Subcutaneous adipose tissue (tissue), 4 donors: Measurements from ENCODE around the gene DPYD. TPM values are rescaled to one million over a fixed set of nuclear protein-coding genes. Genes with fewer than 3 reads are reported as not detected.

Experiments used
- total RNA-seq, 4 donors: library from RNA; depleted of rRNA; stranded (reverse); fragments of >200 nt; gene quantifications; one replicate each; pipeline ENCODE4 v1.1.0, GENCODE V29; 2016
- TF ChIP-seq, protein P1 (sequence below): fragments of 450-650 bp; IDR thresholded peaks from one replicate; pipeline ENCODE4 v1.5.1; 2016; ENCODE audit warnings: low read depth, mild to moderate bottlenecking, control low read depth, antibody characterized with exemption, moderate library complexity

Gene DPYD
- total RNA-seq, 4 donors from 2014 or later: 47.1 to 100 (median 68.0) TPM

DNA sequence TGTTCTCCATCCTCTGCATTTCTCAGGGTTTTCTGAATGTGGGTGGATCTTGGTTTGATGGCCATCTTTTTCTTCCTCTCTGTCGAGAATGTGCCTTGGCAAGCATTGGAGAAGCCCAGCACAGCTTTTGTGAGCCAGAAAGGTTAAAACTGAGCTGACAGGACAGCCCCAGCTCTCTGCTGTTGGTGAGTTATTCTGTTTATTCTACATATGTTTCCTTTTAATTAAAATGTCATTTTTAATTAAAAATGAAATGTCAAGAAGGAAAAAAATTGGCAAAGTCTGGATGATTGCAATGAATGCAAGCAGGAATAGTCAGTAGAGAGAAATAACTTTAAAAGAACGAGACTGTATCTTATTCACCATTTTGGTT is 873.4 kb downstream of the DPYD start:
- TF ChIP-seq, protein P1, sequence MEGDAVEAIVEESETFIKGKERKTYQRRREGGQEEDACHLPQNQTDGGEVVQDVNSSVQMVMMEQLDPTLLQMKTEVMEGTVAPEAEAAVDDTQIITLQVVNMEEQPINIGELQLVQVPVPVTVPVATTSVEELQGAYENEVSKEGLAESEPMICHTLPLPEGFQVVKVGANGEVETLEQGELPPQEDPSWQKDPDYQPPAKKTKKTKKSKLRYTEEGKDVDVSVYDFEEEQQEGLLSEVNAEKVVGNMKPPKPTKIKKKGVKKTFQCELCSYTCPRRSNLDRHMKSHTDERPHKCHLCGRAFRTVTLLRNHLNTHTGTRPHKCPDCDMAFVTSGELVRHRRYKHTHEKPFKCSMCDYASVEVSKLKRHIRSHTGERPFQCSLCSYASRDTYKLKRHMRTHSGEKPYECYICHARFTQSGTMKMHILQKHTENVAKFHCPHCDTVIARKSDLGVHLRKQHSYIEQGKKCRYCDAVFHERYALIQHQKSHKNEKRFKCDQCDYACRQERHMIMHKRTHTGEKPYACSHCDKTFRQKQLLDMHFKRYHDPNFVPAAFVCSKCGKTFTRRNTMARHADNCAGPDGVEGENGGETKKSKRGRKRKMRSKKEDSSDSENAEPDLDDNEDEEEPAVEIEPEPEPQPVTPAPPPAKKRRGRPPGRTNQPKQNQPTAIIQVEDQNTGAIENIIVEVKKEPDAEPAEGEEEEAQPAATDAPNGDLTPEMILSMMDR: no peak

DNA sequence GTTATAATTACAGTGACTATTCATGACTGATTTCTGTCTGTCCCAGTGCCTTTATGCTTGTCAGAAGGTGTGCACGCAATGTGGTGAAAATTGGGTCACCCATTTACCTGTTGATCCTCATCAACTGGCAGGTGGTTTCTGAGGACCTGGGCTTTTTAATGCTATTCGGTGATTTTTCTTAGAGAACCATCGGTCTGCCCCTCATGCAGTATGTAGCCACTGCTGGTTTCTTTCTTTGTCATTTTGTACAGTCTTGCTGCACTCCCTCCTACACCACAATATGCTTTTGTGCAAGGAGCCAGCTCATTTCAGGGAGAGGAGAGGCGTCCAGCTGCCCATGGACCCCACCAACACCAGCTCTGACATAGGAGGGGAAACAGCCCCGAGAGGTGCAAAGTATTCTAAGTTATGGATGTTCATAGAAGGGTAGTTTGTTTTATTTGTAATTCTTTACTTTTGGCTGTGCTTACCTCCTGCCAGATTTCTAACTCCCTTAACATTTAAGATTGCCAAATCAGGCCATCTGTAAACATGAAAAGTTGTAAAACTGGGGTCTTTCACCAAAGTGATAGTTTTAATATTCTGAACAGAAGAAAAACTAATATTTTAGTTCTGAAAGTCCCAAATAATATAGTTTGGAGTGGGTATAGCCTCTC is 873.9 kb downstream of the DPYD start:
- TF ChIP-seq, protein P1: no peak

DNA sequence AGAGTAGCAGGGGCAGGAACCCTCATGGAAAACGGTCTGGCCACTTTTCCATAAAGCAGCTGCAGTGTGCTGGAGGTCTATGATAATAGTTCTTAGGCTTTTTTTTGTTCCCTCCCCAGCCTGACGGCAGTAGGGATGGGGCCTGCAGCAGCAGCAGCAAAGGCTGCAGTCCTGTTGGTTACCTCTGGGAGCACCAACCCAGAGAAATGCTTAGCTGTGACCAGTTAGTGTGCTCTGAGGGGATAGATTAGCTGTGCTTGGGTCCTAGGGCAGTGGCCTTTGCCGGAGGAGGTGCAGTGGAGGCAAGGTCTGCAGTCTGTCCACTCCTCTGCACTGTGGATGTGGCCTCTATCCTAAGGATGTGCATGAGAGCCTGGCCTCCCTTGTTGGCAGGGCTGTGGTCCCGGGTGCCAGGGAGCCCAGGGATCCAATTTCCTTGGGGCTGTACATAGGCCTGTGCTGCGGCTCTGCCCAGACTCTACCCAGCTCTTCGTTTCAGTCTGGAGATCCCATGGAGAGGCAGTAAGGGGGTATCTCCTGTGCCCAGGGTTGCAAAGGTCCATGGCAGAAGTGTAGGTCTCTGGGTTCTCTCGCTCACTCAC is 876.6 kb downstream of the DPYD start:
- TF ChIP-seq, protein P1: no peak

DNA sequence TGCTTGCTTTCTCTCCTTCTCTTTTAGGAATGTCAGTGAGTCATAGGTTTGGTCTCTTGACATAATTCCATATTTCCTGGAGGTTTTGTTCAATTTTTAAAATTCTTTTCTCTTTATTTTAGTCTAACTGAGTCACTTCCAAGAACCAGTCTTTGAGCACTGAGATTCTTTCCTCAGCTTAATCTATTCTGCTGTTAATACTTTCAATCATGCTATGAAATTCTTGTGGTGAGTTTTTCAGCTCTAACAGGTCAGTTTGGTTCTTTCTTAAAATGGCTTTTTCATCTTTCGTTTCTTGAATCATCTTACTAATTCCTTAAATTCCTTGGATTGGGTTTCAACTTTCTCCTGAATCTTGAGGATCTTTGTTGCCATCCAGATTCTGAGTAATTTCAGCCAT is 878.3 kb downstream of the DPYD start:
- TF ChIP-seq, protein P1: no peak

DNA sequence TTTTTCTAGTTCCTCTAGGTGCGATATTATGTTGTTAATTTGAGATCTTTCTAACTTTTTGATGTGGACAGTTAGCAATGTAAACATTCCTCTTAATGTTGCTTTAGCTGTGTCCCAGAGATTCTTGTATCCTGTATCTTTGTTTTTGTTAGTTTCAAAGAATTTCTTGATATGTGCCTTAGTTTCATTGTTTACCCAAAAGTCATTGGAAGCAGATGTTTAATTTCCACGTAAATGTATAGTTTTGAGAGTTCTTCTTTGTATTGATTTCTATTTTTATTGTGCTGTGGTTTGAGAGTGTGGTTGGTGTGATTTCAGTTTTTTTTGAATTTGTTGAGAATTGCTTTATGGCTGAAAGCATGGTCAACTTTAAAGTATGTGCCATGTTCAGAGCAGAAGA is 879.8 kb downstream of the DPYD start:
- TF ChIP-seq, protein P1: no peak

DNA sequence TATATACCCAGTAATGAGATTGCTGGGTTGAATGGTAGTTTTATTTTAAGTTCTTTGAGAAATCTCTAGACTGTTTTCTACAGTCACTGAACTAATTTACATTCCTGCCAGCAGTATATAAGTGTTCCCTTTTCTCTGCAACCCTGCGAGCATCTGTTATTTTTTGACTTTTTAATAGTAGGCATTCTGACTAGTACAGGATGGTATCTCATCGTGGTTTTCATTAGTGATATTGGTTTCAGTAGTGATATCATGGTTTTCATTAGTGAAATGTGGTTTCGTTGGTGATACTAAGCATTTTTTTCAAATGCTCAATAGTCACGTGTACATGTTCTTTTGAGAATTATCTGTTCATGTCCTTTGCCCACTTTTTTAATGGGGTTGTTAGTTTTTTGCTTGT is 882.4 kb downstream of the DPYD start:
- TF ChIP-seq, protein P1: no peak

DNA sequence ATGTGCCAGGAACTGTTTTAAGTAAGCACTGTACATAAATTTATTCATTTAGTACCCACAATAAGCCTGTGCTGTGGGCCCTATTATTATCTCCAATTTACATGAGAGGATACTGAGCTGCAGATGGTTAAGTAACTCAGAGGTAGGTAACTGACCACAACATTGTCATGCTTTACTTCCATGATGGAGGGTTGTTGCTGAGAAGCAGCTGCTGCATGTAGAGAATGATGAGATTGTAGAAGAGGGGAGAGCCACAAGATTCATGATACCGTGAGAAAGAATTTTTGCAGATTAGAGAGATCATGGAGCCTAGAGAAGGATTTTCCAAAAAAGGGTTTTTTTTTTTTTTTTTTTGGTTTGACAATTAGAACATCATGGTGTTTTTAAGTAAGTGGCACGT is 886.2 kb downstream of the DPYD start:
- TF ChIP-seq, protein P1: no peak
